LNCAP (cell line): ENCODE data around the gene VTCN1.

ENCODE experiments used
- TF ChIP-seq, protein P1 (sequence below): fragments of 450-650 bp; IDR thresholded peaks from 2 replicates; pipeline ENCODE4 v1.5.1; 2017; ENCODE audit warnings: mild to moderate bottlenecking

VTCN1 gene

DNA sequence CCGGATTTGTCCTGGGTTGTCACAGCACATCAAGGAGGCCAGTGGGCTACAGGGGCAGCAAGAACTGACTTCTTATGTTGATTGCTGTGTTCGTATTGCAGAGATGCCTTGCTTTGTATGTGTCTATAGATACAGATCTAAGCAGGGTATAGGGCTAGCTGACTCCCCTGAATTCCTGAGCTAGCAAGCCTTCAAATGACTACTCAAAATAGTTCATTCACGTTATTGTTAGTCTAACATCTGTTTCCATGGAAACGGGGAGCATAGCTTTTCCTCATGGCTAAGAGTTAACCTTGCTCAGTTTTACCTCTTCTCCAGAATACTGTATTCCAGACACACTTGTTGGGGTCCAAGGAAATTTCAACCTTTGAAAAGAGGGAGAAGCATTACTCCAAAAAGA is 113.3 kb downstream of the VTCN1 start:
- TF ChIP-seq, protein P1, sequence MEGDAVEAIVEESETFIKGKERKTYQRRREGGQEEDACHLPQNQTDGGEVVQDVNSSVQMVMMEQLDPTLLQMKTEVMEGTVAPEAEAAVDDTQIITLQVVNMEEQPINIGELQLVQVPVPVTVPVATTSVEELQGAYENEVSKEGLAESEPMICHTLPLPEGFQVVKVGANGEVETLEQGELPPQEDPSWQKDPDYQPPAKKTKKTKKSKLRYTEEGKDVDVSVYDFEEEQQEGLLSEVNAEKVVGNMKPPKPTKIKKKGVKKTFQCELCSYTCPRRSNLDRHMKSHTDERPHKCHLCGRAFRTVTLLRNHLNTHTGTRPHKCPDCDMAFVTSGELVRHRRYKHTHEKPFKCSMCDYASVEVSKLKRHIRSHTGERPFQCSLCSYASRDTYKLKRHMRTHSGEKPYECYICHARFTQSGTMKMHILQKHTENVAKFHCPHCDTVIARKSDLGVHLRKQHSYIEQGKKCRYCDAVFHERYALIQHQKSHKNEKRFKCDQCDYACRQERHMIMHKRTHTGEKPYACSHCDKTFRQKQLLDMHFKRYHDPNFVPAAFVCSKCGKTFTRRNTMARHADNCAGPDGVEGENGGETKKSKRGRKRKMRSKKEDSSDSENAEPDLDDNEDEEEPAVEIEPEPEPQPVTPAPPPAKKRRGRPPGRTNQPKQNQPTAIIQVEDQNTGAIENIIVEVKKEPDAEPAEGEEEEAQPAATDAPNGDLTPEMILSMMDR: no peak

DNA sequence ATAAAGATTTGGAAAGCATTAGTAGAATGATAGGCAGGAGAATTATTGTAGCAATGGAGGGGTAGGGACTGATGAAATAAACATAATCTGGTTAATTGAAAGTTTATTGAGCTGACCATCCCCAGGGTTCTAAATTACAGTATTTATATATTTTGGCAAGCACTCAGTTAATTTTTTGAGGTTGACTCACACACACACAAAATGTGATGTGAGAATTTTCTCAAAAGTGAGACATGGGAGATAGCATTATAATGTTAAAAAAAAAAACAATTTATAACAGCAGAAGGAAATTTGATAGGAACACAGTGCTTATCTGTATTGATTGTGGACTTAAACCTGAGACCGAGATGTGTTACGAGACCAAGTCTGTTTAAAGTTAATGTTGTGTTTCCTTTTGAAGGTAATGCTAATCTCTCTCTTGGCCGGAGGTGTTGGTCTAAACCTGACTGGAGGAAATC is 113.7 kb downstream of the VTCN1 start:
- TF ChIP-seq, protein P1: no peak

- TF ChIP-seq, protein P1: no peak
Observed at GRCh38 chr1:117094841-117095604, 115.7 kb downstream of the VTCN1 start.

GRCh38 chr1:117093870-117094621 is 116.7 kb downstream of the VTCN1 start:
- TF ChIP-seq, protein P1: no peak
